Smooth muscle cell of the umbilical artery (primary cell): Measurements from ENCODE around the gene NUDT10. TPM values are rescaled to one million over a fixed set of nuclear protein-coding genes. Genes with fewer than 3 reads are reported as not detected.

Experiments used
- total RNA-seq: library from RNA; depleted of rRNA; stranded (reverse); fragments of >200 nt; gene quantifications from 2 replicates; pipeline ENCODE4 v1.2.3, GENCODE V29; 2014

NUDT10 gene
- total RNA-seq: 2.1 and 5.2 TPM in 2 replicates

DNA sequence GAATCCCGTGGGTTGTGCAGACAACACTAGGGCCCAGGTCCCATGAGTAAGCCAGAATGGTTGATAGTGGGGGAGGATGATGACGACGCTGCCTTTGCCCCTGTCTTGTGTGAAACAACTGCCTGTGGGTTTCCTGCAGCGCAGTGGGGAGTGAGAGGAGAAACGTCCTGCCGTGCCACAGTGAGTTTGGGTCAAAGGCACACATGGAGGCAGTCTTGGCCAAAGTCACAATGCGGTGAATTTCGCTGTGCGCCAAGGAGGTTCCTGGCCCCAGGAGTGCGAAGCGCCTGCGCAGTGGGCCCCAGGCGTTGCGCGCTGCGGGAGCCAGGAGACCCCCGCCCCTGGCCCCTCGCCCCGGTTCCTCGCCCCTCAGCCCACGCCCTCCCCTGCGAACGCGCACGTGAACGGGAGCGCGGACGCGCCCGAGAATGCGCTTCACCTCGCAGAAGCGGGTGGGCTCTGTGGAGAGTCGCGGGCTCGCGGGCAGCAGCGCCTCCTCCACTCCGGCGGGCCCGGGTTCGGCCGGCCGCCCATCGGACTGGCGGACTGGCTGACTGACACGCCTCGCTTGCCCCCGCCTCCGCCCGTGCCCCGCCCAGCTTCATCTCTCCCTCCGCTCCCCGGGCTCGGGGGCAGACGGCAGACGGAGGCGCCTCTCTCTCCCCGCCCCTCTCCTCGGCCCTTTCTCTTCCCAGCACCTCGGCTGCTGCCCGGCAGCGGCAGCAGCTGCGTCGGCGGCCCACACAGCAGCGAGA lies at the start of gene NUDT10:
Gene NUDT10 (plus strand): TSS at position 635 of the 755 bp plus-strand sequence. CDS start 144 bp downstream, outside the sequence.

Other genes starting within 250 kb of the NUDT10 start
- 8.0 and 10.7 TPM in 2 replicates for gene NUDT11, start 163.8 kb downstream of the NUDT10 start, total RNA-seq